Measurements from ENCODE around the gene UBR2. TPM values are rescaled to one million over a fixed set of nuclear protein-coding genes. Genes with fewer than 3 reads are reported as not detected.

UBR2 gene
- 5.8 to 6.9 TPM (median 6.6 TPM) in 5 replicates for total RNA-seq (2022; extraction: Qiagen RNA extraction)

DNA sequence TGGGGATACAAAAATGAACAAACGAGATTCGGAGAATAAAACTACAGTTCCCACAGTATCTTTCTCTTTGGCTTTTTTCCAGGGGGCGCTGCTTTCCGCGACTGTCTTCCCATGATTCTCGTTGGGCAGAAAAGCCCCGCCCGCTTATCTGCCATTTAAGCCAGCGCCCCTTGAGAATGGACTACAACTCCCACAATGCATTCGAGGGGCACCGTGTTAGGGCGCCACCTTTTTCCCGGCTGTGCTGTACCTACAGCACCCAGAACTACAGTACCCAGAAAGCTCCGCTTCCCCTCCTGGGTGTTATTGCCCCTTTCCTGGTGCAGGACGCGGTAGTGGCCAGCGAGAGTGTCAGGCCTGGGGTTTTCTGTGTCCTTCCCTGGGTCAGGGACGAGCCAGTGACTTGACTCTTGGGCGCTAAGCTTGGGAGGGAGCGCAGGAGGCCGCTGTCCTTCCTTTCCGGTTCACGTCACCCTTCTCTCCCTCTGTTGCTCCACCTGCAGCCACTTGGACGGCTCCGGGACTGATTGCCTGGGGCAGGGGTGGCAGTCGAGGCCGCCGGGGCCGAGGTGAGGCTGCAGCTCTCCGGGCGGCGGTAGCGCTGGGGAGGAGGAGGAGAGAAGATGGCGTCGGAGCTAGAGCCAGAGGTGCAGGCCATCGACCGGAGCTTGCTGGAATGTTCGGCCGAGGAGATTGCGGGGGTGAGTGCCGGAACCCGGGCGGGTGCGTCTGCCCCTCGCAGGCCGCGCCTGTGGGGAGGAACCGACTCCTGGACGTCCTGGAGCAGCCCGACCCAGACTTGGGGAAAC lies at the start of gene UBR2:
Gene UBR2, plus strand, starts transcription at position 333 of the 809 bp plus-strand sequence. Its CDS starts 291 bp downstream, at position 624.

DNA sequence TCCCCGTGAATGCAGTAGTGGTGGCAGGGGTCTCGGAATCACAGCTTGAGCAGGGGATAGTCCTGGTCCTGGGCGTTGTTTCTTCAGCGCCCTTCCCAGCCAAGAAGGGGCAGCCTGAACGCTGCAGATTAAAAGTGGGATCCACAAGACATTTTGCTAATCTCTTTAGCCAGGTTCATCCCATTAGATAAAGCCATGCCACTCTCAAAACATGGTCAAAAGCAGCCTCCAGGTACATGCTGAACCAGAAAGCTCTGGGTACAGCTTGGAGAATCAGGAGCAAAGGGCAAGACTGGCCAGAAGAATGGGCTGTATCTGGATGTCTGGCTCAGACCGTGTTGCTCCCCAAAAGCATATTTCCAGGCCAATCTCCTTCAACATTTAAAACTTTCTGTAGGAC lies 158.7 kb downstream of the UBR2 start, which contains the start of gene PRPH2:
Gene PRPH2, minus strand, starts transcription at position 101 of the 400 bp plus-strand sequence. CDS start 263 bp downstream, outside the sequence.

Other genes starting within 250 kb of the UBR2 start
- gene TRERF1, start 112.1 kb upstream of the UBR2 start, total RNA-seq (2022; extraction: Qiagen RNA extraction): 6.6 to 9.6 TPM (median 7.6 TPM) in 5 replicates
- gene PRPH2, start 158.6 kb downstream of the UBR2 start, total RNA-seq (2022; extraction: Qiagen RNA extraction): not detected in 5 replicates
- gene TBCC, start 182.1 kb downstream of the UBR2 start, total RNA-seq (2022; extraction: Qiagen RNA extraction): 15.3 to 18.4 TPM (median 15.6 TPM) in 5 replicates
- 2.2 to 3.1 TPM (median 2.8 TPM) in 5 replicates for gene BICRAL, start 218.0 kb downstream of the UBR2 start, total RNA-seq (2022; extraction: Qiagen RNA extraction)